ENCODE measurements around the gene PELI2.

The PELI2 gene

GRCh38 chr14:56180754-56181542 lies 62.7 kb downstream of the PELI2 start:
- DNase-seq = no peak
- no peak for TF ChIP-seq CTCF (IDR thresholded peaks at IDR 0.05)
- Histone ChIP-seq H3K4me1 (peaks cover 0 to 31% (median 10%) of the 10 kb centered on the region in 4 donors), H3K27me3 (no peaks in the 10 kb centered on the region), H3K36me3 (peaks cover 0 to 4% (median 0%) of the 10 kb centered on the region in 3 donors), H3K27ac (no peak overlapping the region), H3K4me3 (no peak overlapping the region), H3K9me3 (no peaks in the 10 kb centered on the region)
- intact Hi-C loops (cut with DNase I; ENCODE audit: low total_unique reads) = no loop called here

GRCh38 chr14:56181681-56182085 lies 63.5 kb downstream of the PELI2 start:
- Histone ChIP-seq H3K27ac (no peak overlapping the region), H3K4me1 (peaks cover 0 to 33% (median 10%) of the 10 kb centered on the region in 4 donors), H3K27me3 (no peaks in the 10 kb centered on the region), H3K36me3 (peaks cover 0 to 4% (median 0%) of the 10 kb centered on the region in 3 donors), H3K4me3 (no peak overlapping the region), H3K9me3 (no peaks in the 10 kb centered on the region)
- no peak for TF ChIP-seq CTCF (IDR thresholded peaks at IDR 0.05)
- no peak for DNase-seq
- intact Hi-C loops (cut with DNase I; ENCODE audit: low total_unique reads) = no loop called here

- TF ChIP-seq CTCF (IDR thresholded peaks at IDR 0.05) = no peak
- intact Hi-C loops (cut with DNase I; ENCODE audit: low total_unique reads) = no loop called here
- Histone ChIP-seq H3K4me1 (peaks cover 0 to 33% (median 10%) of the 10 kb centered on the region in 4 donors), H3K36me3 (peaks cover 0 to 4% (median 0%) of the 10 kb centered on the region in 3 donors), H3K4me3 (no peak overlapping the region), H3K27me3 (no peaks in the 10 kb centered on the region), H3K9me3 (no peaks in the 10 kb centered on the region), H3K27ac (no peak overlapping the region)
- DNase-seq = no peak
These were observed 64.2 kb downstream of the PELI2 start for GRCh38 chr14:56182410-56182809.

GRCh38 chr14:56183631-56184157 lies 65.5 kb downstream of the PELI2 start:
- H3K4me1 ChIP-seq = peaks cover 0 to 33% (median 10%) of the 10 kb centered on the region in 4 donors
- H3K27ac ChIP-seq = no peak overlapping the region
- no peak for DNase-seq
- no peaks in the 10 kb centered on the region for H3K9me3 ChIP-seq
- H3K36me3 ChIP-seq = peaks cover 0 to under 1% (median 0%) of the 10 kb centered on the region in 3 donors
- H3K4me3 ChIP-seq = no peak overlapping the region
- no peak for TF ChIP-seq CTCF (IDR thresholded peaks at IDR 0.05)
- intact Hi-C loops (cut with DNase I; ENCODE audit: low total_unique reads) = no loop called here
- no peaks in the 10 kb centered on the region for H3K27me3 ChIP-seq

GRCh38 chr14:56185992-56186391 lies 67.8 kb downstream of the PELI2 start:
- Histone ChIP-seq H3K27me3 (no peaks in the 10 kb centered on the region), H3K9me3 (no peaks in the 10 kb centered on the region), H3K4me3 (no peak overlapping the region), H3K36me3 (no peaks in the 10 kb centered on the region), H3K4me1 (peaks cover 0 to 28% (median 8%) of the 10 kb centered on the region in 4 donors), H3K27ac (no peak overlapping the region)
- intact Hi-C loops (cut with DNase I; ENCODE audit: low total_unique reads) = no loop called here
- no peak for DNase-seq
- no peak for TF ChIP-seq CTCF (IDR thresholded peaks at IDR 0.05)

Data from tibial artery (tissue), 4 donors.